HCT116 (cell line): ENCODE data around the gene DFFA. TPM values are rescaled to one million over a fixed set of nuclear protein-coding genes. Genes with fewer than 3 reads are reported as not detected.

Source experiments
- ATAC-seq: fragments of 200-7000 bp; cut with Tn5 transposase; 2 replicates; pipeline ENCODE4 v1.9.1; 2020; ENCODE audit warnings: mild to moderate bottlenecking, moderate library complexity
- BruUV-seq: library from RNA; stranded (reverse); fragments of 400-500 nt; replicated peaks from 2 replicates; lab custom pipeline; 2021; lab: Mats Ljungman, UMichigan
- CTCF ChIA-PET: fragments of 300-600 bp; sonication (Branson Sonifier 250); formaldehyde crosslinking; loops from one replicate; lab custom pipeline; 2021; ENCODE audit warnings: antibody characterized with exemption; lab: Charles Lee
- POLR2A ChIA-PET: fragments of 300-600, 350-600 bp; sonication (Branson Sonifier 250); formaldehyde crosslinking; loops from one replicate; lab custom pipeline; 2021; ENCODE audit warnings: antibody characterized with exemption; lab: Charles Lee
- RAD21 ChIA-PET, 2 experiments: fragments of 300-600 bp; sonication (Branson Sonifier 250); formaldehyde crosslinking; loops; one replicate each; lab custom pipeline; 2023; ENCODE audit warnings: low total read pairs in 2 of 2; ENCODE audit not compliant: uncharacterized antibody in 2 of 2, unreplicated experiment in 2 of 2, low non-redundant PET in 1 of 2; lab: Charles Lee
- DNase-seq: peaks from one replicate; pipeline ENCODE4 v3.0.0-alpha.2; 2010; ENCODE audit warnings: low read depth, low spot score
- H2AFZ ChIP-seq: fragments of 200-600 bp; shearing (Covaris generic), sonication (generic); 2 replicates; pipeline ENCODE4 v1.6.1; 2017; ENCODE audit warnings: low read depth, mixed run types, mixed read lengths, antibody characterized with exemption, low read length; ENCODE audit not compliant: poor library complexity, severe bottlenecking
- H3K27ac ChIP-seq: 2 replicates; pipeline ENCODE4 v1.5.1; 2012; ENCODE audit warnings: low read depth, low read length
- H3K27me3 ChIP-seq: fragments of 200-600 bp; sonication (generic); 2 replicates; pipeline ENCODE4 v1.6.1; 2016; ENCODE audit warnings: mixed run types, low read length, mixed read lengths; ENCODE audit not compliant: insufficient read depth
- H3K36me3 ChIP-seq, 2 experiments: fragments of 200-500 bp in 1 of 2; fragments of 200-600 bp in 1 of 2; sonication (Bioruptor generic) in 1 of 2; sonication (generic) in 1 of 2; 2 replicates each; pipeline versions ENCODE4 v1.5.1 to v1.6.1; 2014 to 2016; ENCODE audit warnings: low read length in 2 of 2, inconsistent platforms in 1 of 2, mixed read lengths in 1 of 2, mixed run types in 1 of 2; ENCODE audit not compliant: insufficient read depth in 2 of 2, control insufficient read depth in 1 of 2
- H3K4me1 ChIP-seq, 2 experiments: fragments of 200-600 bp in 1 of 2; sonication (generic) in 1 of 2; 2 replicates each; pipeline versions ENCODE4 v1.5.1 to v1.6.1; 2012 to 2017; ENCODE audit warnings: low read length in 2 of 2, inconsistent platforms in 1 of 2, mild to moderate bottlenecking in 1 of 2, mixed read lengths in 1 of 2, mixed run types in 1 of 2, moderate library complexity in 1 of 2; ENCODE audit not compliant: insufficient read depth in 2 of 2, control insufficient read depth in 1 of 2
- H3K4me2 ChIP-seq: fragments of 200-600 bp; sonication (generic); 2 replicates; pipeline ENCODE4 v1.6.1; 2017; ENCODE audit warnings: mixed run types, low read length, mixed read lengths
- H3K4me3 ChIP-seq, 2 experiments: fragments of 200-600 bp in 1 of 2; sonication (generic) in 1 of 2; replicated peaks in 1 of 2; 2 replicates each; pipeline ENCODE4 v1.5.1; 2011 to 2016; ENCODE audit warnings: low read length in 2 of 2, control low read depth in 1 of 2, low read depth in 1 of 2, mild to moderate bottlenecking in 1 of 2, mixed read lengths in 1 of 2, mixed run types in 1 of 2
- H3K79me2 ChIP-seq: fragments of 200-600 bp; sonication (generic); 2 replicates; pipeline ENCODE4 v1.6.1; 2017; ENCODE audit warnings: mild to moderate bottlenecking, mixed run types, low read length, moderate library complexity, mixed read lengths; ENCODE audit not compliant: insufficient read depth
- H3K9ac ChIP-seq: fragments of 200-600 bp; sonication (generic); 2 replicates; pipeline ENCODE4 v1.6.1; 2016; ENCODE audit warnings: low read length, mixed read lengths
- H3K9me2 ChIP-seq: fragments of 200-600 bp; sonication (generic), shearing (Covaris generic); 2 replicates; pipeline ENCODE4 v1.6.1; 2017; ENCODE audit warnings: mixed run types, mild to moderate bottlenecking, moderate library complexity; ENCODE audit not compliant: insufficient read depth
- H3K9me3 ChIP-seq, 2 experiments: fragments of 200-500 bp in 1 of 2; fragments of 200-600 bp in 1 of 2; sonication (Bioruptor generic) in 1 of 2; sonication (generic) in 1 of 2; 2 replicates each; pipeline ENCODE4 v1.6.1; 2014 to 2017; ENCODE audit warnings: low read length in 2 of 2, mixed read lengths in 2 of 2, inconsistent platforms in 1 of 2, low read depth in 1 of 2, mild to moderate bottlenecking in 1 of 2, mixed run types in 1 of 2, moderate library complexity in 1 of 2; ENCODE audit not compliant: control insufficient read depth in 1 of 2, insufficient read depth in 1 of 2
- H4K20me1 ChIP-seq: fragments of 200-600 bp; sonication (generic), shearing (Covaris generic); 2 replicates; pipeline ENCODE4 v1.6.1; 2017; ENCODE audit warnings: mixed run types, mild to moderate bottlenecking, moderate library complexity; ENCODE audit not compliant: insufficient read depth
- CBX3 ChIP-seq: IDR thresholded peaks from 2 replicates; pipeline ENCODE4 v1.6.1; 2012; ENCODE audit warnings: low read depth
- CEBPB ChIP-seq: IDR thresholded peaks from 2 replicates; pipeline ENCODE4 v1.6.1; 2012; ENCODE audit warnings: low read depth
- EGR1 ChIP-seq: IDR thresholded peaks from 2 replicates; pipeline ENCODE4 v1.6.1; 2012; ENCODE audit warnings: low read depth
- EZH2 ChIP-seq: fragments of 200-600 bp; sonication (generic); IDR thresholded peaks from 2 replicates; pipeline ENCODE4 v1.6.1; 2017; ENCODE audit warnings: antibody characterized with exemption, mixed run types
- FOSL1 ChIP-seq: IDR thresholded peaks from 2 replicates; pipeline ENCODE4 v1.6.1; 2012; ENCODE audit warnings: low read depth
- JUND ChIP-seq: IDR thresholded peaks from 2 replicates; pipeline ENCODE4 v1.6.1; 2012
- POLR2A ChIP-seq: IDR thresholded peaks from 2 replicates; pipeline ENCODE4 v1.7.0; 2011; ENCODE audit warnings: borderline replicate concordance; ENCODE audit not compliant: insufficient read depth, insufficient read length; ENCODE audit errors: extremely low read depth
- POLR2AphosphoS5 ChIP-seq: IDR thresholded peaks from 2 replicates; pipeline ENCODE4 v1.6.1; 2011; ENCODE audit warnings: mild to moderate bottlenecking, low read depth, low read length, moderate library complexity
- RAD21 ChIP-seq: IDR thresholded peaks from 2 replicates; pipeline ENCODE4 v1.6.1; 2012; ENCODE audit warnings: low read depth, mild to moderate bottlenecking
- SIN3A ChIP-seq: IDR thresholded peaks from 2 replicates; pipeline ENCODE4 v1.6.1; 2012; ENCODE audit warnings: low read depth
- SP1 ChIP-seq: IDR thresholded peaks from 2 replicates; pipeline ENCODE4 v1.6.1; 2012; ENCODE audit warnings: low read depth
- SRF ChIP-seq: IDR thresholded peaks from 2 replicates; pipeline ENCODE4 v1.6.1; 2012; ENCODE audit warnings: low read depth
- TCF7L2 ChIP-seq: IDR thresholded peaks from 2 replicates; pipeline ENCODE4 v1.7.0; 2011; ENCODE audit warnings: borderline replicate concordance, inconsistent platforms; ENCODE audit not compliant: insufficient read depth, insufficient read length; ENCODE audit errors: extremely low read depth
- ZFX ChIP-seq: fragments of 450-650 bp; IDR thresholded peaks from 2 replicates; pipeline ENCODE4 v1.6.1; 2017
- intact Hi-C: fragments of 100-400 bp; cut with micrococcal nuclease; formaldehyde crosslinking; loops from 2 replicates; pipeline ENCODE4 v1.10.0; 2022
- total RNA-seq: library from RNA; stranded (reverse); gene quantifications from one replicate; pipeline ENCODE4 v1.2.1, GENCODE V29; 2021; ENCODE audit not compliant: unreplicated experiment
- TF ChIP-seq, protein P1 (sequence below), 3 experiments: fragments of 200-600 bp in 1 of 3; sonication (generic) in 1 of 3; IDR thresholded peaks in 2 of 3; conservative IDR thresholded peaks in 1 of 3; 2 replicates each; pipeline ENCODE4 v1.5.1; 2012 to 2017; ENCODE audit warnings: low read depth in 2 of 3, low read length in 2 of 3, antibody characterized with exemption in 1 of 3, borderline replicate concordance in 1 of 3, control low read depth in 1 of 3, mild to moderate bottlenecking in 1 of 3, mixed read lengths in 1 of 3, mixed run types in 1 of 3, moderate library complexity in 1 of 3; ENCODE audit not compliant: insufficient read depth in 1 of 3
- TF ChIP-seq, protein P2 (sequence below): IDR thresholded peaks from 2 replicates; pipeline ENCODE4 v1.6.1; 2012
- TF ChIP-seq, protein P3 (sequence below): IDR thresholded peaks from 2 replicates; pipeline ENCODE4 v1.6.1; 2012

DFFA gene
- total RNA-seq, 1 experiment from 2014 or later = 67.7 TPM

DNA sequence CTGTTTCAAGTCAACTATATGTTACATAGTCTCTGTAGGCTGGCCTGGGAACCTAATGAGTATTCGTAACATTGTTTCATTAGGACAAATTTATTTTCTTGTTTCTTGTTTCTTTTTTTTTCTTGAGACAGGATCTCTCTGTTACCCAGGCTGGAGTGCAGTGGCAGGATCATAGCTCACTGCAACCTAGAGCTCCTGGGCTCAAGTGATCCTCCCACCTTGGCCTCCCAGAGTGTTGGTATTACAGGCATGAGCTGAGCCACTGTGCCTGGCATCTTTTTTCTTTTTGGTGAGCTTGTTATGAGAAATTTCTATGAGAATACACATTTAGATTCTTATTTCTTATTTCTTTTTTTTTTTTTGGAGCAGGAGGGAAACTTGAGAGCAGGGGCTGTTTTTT is 35.3 kb downstream of the DFFA start:
- intact Hi-C loops = no loop called here
- Histone ChIP-seq H3K4me2 (no peak overlapping the region), H3K4me1 (no peaks in the 10 kb centered on the region), H3K27me3 (no peaks in the 10 kb centered on the region), H3K9ac (no peak overlapping the region), H4K20me1 (no peaks in the 10 kb centered on the region), H2AFZ (no peak overlapping the region), H3K79me2 (no peaks in the 10 kb centered on the region; the same call in 1 of the 2 replicates), H3K27ac (no peak overlapping the region), H3K9me3 (no peaks in the 10 kb centered on the region), H3K36me3 (peaks cover 0 to 4% of the 10 kb centered on the region in 2 experiments; a peak in 1 of 4 replicates), H3K4me3 (no peak overlapping the region), H3K9me2 (no peaks in the 10 kb centered on the region)
- TF ChIP-seq RAD21 = no peak
- TF ChIP-seq CEBPB = no peak
- no peak for TF ChIP-seq SP1
- TF ChIP-seq, protein P1, sequence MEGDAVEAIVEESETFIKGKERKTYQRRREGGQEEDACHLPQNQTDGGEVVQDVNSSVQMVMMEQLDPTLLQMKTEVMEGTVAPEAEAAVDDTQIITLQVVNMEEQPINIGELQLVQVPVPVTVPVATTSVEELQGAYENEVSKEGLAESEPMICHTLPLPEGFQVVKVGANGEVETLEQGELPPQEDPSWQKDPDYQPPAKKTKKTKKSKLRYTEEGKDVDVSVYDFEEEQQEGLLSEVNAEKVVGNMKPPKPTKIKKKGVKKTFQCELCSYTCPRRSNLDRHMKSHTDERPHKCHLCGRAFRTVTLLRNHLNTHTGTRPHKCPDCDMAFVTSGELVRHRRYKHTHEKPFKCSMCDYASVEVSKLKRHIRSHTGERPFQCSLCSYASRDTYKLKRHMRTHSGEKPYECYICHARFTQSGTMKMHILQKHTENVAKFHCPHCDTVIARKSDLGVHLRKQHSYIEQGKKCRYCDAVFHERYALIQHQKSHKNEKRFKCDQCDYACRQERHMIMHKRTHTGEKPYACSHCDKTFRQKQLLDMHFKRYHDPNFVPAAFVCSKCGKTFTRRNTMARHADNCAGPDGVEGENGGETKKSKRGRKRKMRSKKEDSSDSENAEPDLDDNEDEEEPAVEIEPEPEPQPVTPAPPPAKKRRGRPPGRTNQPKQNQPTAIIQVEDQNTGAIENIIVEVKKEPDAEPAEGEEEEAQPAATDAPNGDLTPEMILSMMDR (IDR thresholded peaks at IDR 0.05 in 2 of 3, conservative IDR thresholded peaks at IDR 0.05 in 1 of 3; ENCODE audit: borderline replicate concordance in 1 of 3, insufficient read depth in 1 of 3, low read depth in 2 of 3, low read length in 2 of 3) = no peak
- ChIA-PET CTCF (interaction anchor here (1.4 kb wide), 1 partner anchor 57 kb away, joined by 5 read pairs; no protein-coding TSS in a partner anchor), POLR2A (no interaction called here), RAD21 (no interaction called here)
- ATAC-seq (no peak), DNase-seq (no peak)
- no TSS peak for BruUV-seq

DNA sequence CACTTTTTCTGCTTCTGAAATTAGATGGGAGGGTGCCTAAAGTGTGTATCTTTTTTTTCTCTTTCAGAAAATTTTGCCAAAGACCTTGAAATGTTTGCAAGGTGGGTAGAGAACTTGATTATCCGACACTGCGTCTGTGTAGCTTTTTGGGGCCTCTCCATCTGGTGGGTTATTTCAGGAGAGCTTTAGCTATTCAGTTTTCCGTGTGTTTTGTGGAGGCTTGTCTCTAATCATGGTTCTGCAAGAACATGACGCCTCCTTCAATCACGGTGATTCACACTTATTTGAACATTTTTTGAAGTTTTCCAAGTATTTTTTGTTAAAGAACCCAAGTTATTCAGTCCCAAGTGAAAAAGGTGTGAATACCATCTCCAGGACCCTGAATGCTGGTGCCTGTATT is 37.7 kb downstream of the DFFA start:
- Histone ChIP-seq H3K4me1 (peaks cover 2 to 18% of the 10 kb centered on the region in 2 experiments; a peak in 3 of 4 replicates), H3K9me3 (no peaks in the 10 kb centered on the region), H3K4me3 (no peak overlapping the region), H3K79me2 (peaks cover 8% of the 10 kb centered on the region; the same call in 1 of the 2 replicates), H2AFZ (no peak overlapping the region), H3K36me3 (no peaks in the 10 kb centered on the region), H3K9ac (no peak overlapping the region), H4K20me1 (no peaks in the 10 kb centered on the region), H3K4me2 (no peak overlapping the region), H3K9me2 (no peaks in the 10 kb centered on the region), H3K27ac (no peak overlapping the region), H3K27me3 (no peaks in the 10 kb centered on the region)
- no peak for ATAC-seq
- no peak for DNase-seq
- TF ChIP-seq POLR2AphosphoS5 (no peak), POLR2A (no peak), JUND (no peak), EGR1 (no peak), TCF7L2 (no peak), RAD21 (no peak), CBX3 (no peak), SRF (no peak), ZFX (no peak), EZH2 (no peak), SIN3A (no peak), FOSL1 (no peak)
- TF ChIP-seq, protein P2, sequence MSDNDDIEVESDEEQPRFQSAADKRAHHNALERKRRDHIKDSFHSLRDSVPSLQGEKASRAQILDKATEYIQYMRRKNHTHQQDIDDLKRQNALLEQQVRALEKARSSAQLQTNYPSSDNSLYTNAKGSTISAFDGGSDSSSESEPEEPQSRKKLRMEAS = no peak
- TF ChIP-seq, protein P3, sequence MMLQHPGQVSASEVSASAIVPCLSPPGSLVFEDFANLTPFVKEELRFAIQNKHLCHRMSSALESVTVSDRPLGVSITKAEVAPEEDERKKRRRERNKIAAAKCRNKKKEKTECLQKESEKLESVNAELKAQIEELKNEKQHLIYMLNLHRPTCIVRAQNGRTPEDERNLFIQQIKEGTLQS = no peak
- TF ChIP-seq, protein P1 (IDR thresholded peaks at IDR 0.05 in 2 of 3, conservative IDR thresholded peaks at IDR 0.05 in 1 of 3; ENCODE audit: borderline replicate concordance in 1 of 3, insufficient read depth in 1 of 3, low read depth in 2 of 3, low read length in 2 of 3) = no peak
- RAD21 ChIA-PET = no interaction called here
- intact Hi-C loops = no loop called here
- POLR2A ChIA-PET = no interaction called here
- no TSS peak for BruUV-seq
- CTCF ChIA-PET = no interaction called here
